Keratinocyte (primary cell): ENCODE measurements around the gene EP300.

Source experiments
- EZH2 ChIP-seq: IDR thresholded peaks from one replicate; pipeline ENCODE4 v1.6.1; 2012; ENCODE audit warnings: inconsistent platforms, mild to moderate bottlenecking, low read length, moderate library complexity
- TF ChIP-seq, protein P1 (sequence below), 3 experiments: IDR thresholded peaks in 1 of 3; conservative IDR thresholded peaks in 1 of 3; optimal IDR thresholded peaks in 1 of 3; 2 replicates in 2 of 3; 3 replicates in 1 of 3; pipeline versions ENCODE3 to v1.5.1; 2011; ENCODE audit warnings: low read length in 3 of 3, mild to moderate bottlenecking in 3 of 3, moderate library complexity in 2 of 3, control low read depth in 1 of 3, inconsistent platforms in 1 of 3; ENCODE audit not compliant: insufficient read depth in 2 of 3; ENCODE audit errors: extremely low read depth in 1 of 3

DNA sequence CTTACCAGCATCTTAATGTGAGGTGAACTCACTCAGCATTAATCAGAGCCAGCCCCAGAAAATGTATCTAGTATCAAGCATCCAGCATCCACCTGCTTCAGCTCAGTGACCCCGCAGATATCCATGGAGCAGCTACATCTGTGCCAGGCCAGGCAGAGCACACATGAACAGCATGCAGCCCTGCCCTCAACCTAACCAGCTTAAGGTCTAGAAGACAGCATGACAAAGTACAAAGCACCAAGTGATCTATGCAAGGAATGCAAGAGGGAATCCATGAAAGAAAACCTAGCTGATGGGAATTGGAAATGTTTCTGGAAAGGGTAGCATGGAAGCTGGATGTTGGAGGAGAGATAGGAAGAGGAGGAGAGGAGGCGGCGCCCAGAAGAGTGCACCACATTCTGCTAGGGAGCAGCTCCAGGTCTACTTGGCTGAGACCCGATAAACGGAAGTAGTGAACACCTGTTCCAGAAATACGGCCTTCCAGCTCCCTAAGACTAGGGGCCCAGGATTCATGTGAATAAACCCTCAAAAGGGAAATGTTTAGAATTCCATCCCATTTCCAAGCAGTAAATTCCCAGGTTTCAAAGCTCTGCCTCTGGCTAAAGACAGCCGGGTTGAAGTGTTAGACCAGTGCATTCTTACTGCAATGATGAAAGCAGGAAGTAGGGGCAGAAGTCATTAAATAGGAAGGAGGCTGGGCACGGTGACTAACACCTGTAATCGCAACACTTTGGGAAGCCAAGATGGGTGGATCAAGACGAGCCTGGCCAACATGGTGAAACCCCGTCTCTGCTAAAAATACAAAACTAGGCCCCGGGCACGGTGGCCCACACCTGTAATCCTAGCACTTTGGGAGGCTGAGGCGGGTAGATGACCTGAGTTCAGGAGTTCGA is 89.2 kb downstream of the EP300 start:
- TF ChIP-seq, protein P1, sequence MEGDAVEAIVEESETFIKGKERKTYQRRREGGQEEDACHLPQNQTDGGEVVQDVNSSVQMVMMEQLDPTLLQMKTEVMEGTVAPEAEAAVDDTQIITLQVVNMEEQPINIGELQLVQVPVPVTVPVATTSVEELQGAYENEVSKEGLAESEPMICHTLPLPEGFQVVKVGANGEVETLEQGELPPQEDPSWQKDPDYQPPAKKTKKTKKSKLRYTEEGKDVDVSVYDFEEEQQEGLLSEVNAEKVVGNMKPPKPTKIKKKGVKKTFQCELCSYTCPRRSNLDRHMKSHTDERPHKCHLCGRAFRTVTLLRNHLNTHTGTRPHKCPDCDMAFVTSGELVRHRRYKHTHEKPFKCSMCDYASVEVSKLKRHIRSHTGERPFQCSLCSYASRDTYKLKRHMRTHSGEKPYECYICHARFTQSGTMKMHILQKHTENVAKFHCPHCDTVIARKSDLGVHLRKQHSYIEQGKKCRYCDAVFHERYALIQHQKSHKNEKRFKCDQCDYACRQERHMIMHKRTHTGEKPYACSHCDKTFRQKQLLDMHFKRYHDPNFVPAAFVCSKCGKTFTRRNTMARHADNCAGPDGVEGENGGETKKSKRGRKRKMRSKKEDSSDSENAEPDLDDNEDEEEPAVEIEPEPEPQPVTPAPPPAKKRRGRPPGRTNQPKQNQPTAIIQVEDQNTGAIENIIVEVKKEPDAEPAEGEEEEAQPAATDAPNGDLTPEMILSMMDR (optimal IDR thresholded peaks at IDR 0.05 in 1 of 3, IDR thresholded peaks at IDR 0.05 in 1 of 3, conservative IDR thresholded peaks at IDR 0.05 in 1 of 3; ENCODE audit: extremely low read depth in 1 of 3, insufficient read depth in 2 of 3, low read length in 3 of 3): no peak
- TF ChIP-seq EZH2: no peak
